Kidney (tissue), 14 donors: ENCODE results near the gene PHB1. TPM values are rescaled to one million over a fixed set of nuclear protein-coding genes. Genes with fewer than 3 reads are reported as not detected.

Experiments
- DNase-seq, 5 donors: peaks; one replicate each; pipeline ENCODE4 v3.0.0-alpha.2; 2013 to 2020
- FAIRE-seq: peaks from 2 replicates; lab custom pipeline; 2012; peaks lifted over from hg19 to GRCh38; lab: Jason Lieb, UNC
- H3K27ac ChIP-seq, 2 donors: one replicate each; pipeline ENCODE4 v1.7.0; 2013; ENCODE audit warnings: low read depth in 2 of 2, low read length in 2 of 2, inconsistent platforms in 1 of 2
- H3K27me3 ChIP-seq: one replicate; pipeline ENCODE4 v1.7.1; 2013; ENCODE audit warnings: low read length, inconsistent platforms; ENCODE audit not compliant: control insufficient read depth, insufficient read depth
- H3K36me3 ChIP-seq, 3 donors: one replicate each; pipeline versions ENCODE4 v1.7.0 to v1.7.1; 2013; ENCODE audit warnings: low read length in 3 of 3, control low read depth in 1 of 3, inconsistent platforms in 1 of 3; ENCODE audit not compliant: insufficient read depth in 3 of 3, control insufficient read depth in 2 of 3
- H3K4me1 ChIP-seq, 3 donors: one replicate each; pipeline versions ENCODE4 v1.7.0 to v1.7.1; 2013; ENCODE audit warnings: low read length in 3 of 3, inconsistent platforms in 1 of 3, low read depth in 1 of 3; ENCODE audit not compliant: control insufficient read depth in 2 of 3, insufficient read depth in 2 of 3
- H3K4me3 ChIP-seq, 3 donors: one replicate each; pipeline versions ENCODE4 v1.7.0 to v1.8.1; 2013; ENCODE audit warnings: low read length in 3 of 3, control low read depth in 1 of 3, inconsistent platforms in 1 of 3
- H3K9ac ChIP-seq, 3 donors: one replicate each; pipeline versions ENCODE4 v1.7.0 to v1.7.1; 2013; ENCODE audit warnings: low read length in 3 of 3, control low read depth in 1 of 3, inconsistent platforms in 1 of 3
- H3K9me3 ChIP-seq, 3 donors: one replicate each; pipeline versions ENCODE4 v1.7.0 to v1.7.1; 2013; ENCODE audit warnings: low read length in 3 of 3, control low read depth in 1 of 3, inconsistent platforms in 1 of 3; ENCODE audit not compliant: control insufficient read depth in 2 of 3, insufficient read depth in 1 of 3
- CTCF ChIP-seq: IDR thresholded peaks from 3 replicates; pipeline ENCODE4 v1.5.1; 2012; ENCODE audit warnings: mild to moderate bottlenecking, moderate library complexity, borderline replicate concordance; ENCODE audit not compliant: insufficient read depth; ENCODE audit errors: extremely low read depth
- intact Hi-C: fragments of 100-400 bp; cut with DNase I; formaldehyde crosslinking; loops from one replicate; pipeline ENCODE4 v1.11.1; 2022
- polyA plus RNA-seq: library from polyadenylated mRNA; stranded (reverse); fragments of 350-450 nt; fragmentation: Illumina TruSeq; extraction: RNeasy Lipid Tissue Mini Kit (QIAGEN cat#74804); gene quantifications from one replicate; pipeline ENCODE4 v1.2.3, GENCODE V29; 2014; ENCODE audit warnings: low read depth, low replicate concordance; ENCODE audit not compliant: insufficient read depth
- total RNA-seq: library from RNA; stranded (reverse); fragmentation: NEBNext Ultra II Directional; extraction: Animal tissue kit (Norgen Biotek cat#: 25700); gene quantifications from one replicate; pipeline ENCODE4 v1.2.1, GENCODE V29; 2021
- donor health status: control.
- donor health status: control.
- donor health status: control.
- donor health status: control.
- donor health status: control.
- donor health status: DM: yes; HTN: yes; CAD: no.
- donor health status: Normal renal cell carcinoma (clear cell type).

The PHB1 gene
- total and polyA plus RNA-seq, 2 donors from 2014 or later = 161 to 469 TPM

DNA sequence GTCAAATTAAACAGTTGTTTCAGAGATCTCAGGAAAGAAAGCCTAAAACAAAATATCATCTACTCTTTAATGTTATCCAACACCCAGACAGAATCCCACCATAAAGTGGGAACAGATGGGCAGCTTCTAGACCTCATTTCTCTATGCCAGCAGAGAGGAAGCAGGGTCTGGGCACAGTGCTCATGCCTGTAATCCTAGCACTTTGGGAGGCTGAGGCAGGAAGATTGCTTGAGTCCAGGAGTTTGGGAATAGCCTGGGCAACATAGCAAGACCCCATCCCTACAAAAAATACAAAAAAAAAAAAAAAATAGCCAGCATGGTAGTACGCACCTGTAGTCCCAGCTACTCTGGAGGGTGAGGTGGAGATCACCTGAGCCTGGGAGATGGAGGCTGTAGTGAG, 39.1 kb downstream of the PHB1 start:
- TF ChIP-seq CTCF = no peak
- Histone ChIP-seq H3K9me3 (no peaks in the 10 kb centered on the region), H3K27ac (no peak overlapping the region), H3K4me3 (no peak overlapping the region), H3K9ac (no peak overlapping the region), H3K27me3 (no peaks in the 10 kb centered on the region), H3K36me3 (no peaks in the 10 kb centered on the region), H3K4me1 (no peaks in the 10 kb centered on the region)
- intact Hi-C loops = no loop called here
- FAIRE-seq (no peak), DNase-seq (no peak)

DNA sequence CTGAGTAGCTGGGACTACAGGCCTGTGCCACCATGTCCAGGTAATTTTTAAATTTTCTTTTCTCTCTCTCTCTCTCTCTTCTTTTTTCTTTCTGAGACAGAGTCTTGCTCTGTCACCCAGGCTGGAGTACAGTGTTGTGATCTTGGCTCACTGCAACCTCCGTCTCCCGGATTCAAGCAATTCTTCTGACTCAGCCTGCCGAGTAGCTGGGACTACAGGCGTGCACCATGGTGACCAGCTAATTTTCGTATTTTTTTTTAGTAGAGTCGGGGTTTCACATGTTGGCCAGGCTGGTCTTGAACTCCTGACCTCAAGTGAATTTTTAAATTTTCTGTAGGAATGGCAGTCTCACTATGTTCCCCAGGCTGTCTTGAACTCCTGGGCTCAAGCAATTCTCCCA, 41.6 kb downstream of the PHB1 start:
- FAIRE-seq = no peak
- intact Hi-C loops = no loop called here
- DNase-seq = no peak
- no peak for TF ChIP-seq CTCF
- Histone ChIP-seq H3K36me3 (no peaks in the 10 kb centered on the region), H3K27me3 (no peaks in the 10 kb centered on the region), H3K27ac (no peak overlapping the region), H3K9me3 (no peaks in the 10 kb centered on the region), H3K4me1 (no peaks in the 10 kb centered on the region), H3K9ac (no peak overlapping the region), H3K4me3 (no peak overlapping the region)

GRCh38 chr17:49372425-49372824, 42.3 kb downstream of the PHB1 start:
- TF ChIP-seq CTCF = no peak
- no peak for FAIRE-seq
- Histone ChIP-seq H3K4me3 (no peak overlapping the region), H3K9me3 (no peaks in the 10 kb centered on the region), H3K9ac (no peak overlapping the region), H3K4me1 (no peaks in the 10 kb centered on the region), H3K27me3 (no peaks in the 10 kb centered on the region), H3K27ac (no peak overlapping the region), H3K36me3 (no peaks in the 10 kb centered on the region)
- intact Hi-C loops = no loop called here
- no peak for DNase-seq
